Thyroid gland (tissue), 4 donors: ENCODE measurements around the gene BICRA.

Experiments
- POLR2A ChIP-seq, 2 donors: fragments of 450-650 bp; IDR thresholded peaks; one replicate each; pipeline ENCODE4 v1.6.1; 2017; ENCODE audit warnings: antibody characterized with exemption in 2 of 2, mild to moderate bottlenecking in 2 of 2, moderate library complexity in 1 of 2
- TF ChIP-seq, protein P1 (sequence below), 6 experiments: fragments of 200-600 bp in 3 of 6; fragments of 450-650 bp in 3 of 6; sonication (generic) in 3 of 6; IDR thresholded peaks; one replicate each; pipeline ENCODE4 v1.5.1; 2016 to 2019; ENCODE audit warnings: antibody characterized with exemption in 6 of 6, mild to moderate bottlenecking in 2 of 6, inconsistent platforms in 1 of 6, moderate library complexity in 1 of 6

DNA sequence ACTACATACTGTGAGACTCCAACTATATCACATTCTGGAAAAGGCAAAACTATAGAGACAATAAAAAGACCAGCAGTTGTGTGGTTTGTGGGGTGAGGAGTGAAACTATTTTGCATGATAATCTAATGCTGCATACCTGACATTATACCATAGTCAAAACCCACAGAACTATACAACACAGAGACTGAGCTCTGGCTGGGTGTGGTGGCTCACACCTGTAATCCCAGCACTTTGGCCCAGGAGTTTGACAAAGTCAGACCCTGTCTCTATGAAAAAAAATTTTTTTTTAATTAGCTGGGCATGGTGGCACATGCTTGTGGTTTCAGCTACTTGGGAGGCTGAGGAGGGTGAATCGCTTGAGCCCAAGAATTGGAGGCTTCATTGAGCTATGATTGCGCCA lies 47.9 kb upstream of the BICRA start:
- TF ChIP-seq, protein P1, sequence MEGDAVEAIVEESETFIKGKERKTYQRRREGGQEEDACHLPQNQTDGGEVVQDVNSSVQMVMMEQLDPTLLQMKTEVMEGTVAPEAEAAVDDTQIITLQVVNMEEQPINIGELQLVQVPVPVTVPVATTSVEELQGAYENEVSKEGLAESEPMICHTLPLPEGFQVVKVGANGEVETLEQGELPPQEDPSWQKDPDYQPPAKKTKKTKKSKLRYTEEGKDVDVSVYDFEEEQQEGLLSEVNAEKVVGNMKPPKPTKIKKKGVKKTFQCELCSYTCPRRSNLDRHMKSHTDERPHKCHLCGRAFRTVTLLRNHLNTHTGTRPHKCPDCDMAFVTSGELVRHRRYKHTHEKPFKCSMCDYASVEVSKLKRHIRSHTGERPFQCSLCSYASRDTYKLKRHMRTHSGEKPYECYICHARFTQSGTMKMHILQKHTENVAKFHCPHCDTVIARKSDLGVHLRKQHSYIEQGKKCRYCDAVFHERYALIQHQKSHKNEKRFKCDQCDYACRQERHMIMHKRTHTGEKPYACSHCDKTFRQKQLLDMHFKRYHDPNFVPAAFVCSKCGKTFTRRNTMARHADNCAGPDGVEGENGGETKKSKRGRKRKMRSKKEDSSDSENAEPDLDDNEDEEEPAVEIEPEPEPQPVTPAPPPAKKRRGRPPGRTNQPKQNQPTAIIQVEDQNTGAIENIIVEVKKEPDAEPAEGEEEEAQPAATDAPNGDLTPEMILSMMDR (IDR thresholded peaks at IDR 0.05) = no peak
- no peak for TF ChIP-seq POLR2A (IDR thresholded peaks at IDR 0.05)
